ENCODE data around the gene OSBPL5.

Gene OSBPL5

GRCh38 chr11:3109434-3109833, 55.7 kb downstream of the OSBPL5 start:
- H3F3A ChIP-seq (ENCODE audit: low read depth): no peaks in the 10 kb centered on the region
- H2AFZ ChIP-seq (ENCODE audit: low read length): no peak overlapping the region
- no peak overlapping the region for H3K9ac ChIP-seq (ENCODE audit: low read depth, low read length, poor library complexity, severe bottlenecking)
- no peaks in the 10 kb centered on the region for H4K20me1 ChIP-seq (ENCODE audit: insufficient read depth, low read length, poor library complexity, severe bottlenecking)
- 0 out of 2 replicates have a peak, but pooled peaks cover 3% of the 10 kb centered on the region for H3K9me3 ChIP-seq (ENCODE audit: insufficient read depth, low read depth, low read length)
- no peaks in the 10 kb centered on the region for H3K79me2 ChIP-seq (ENCODE audit: insufficient read depth, low read length)
- no peak overlapping the region for H3K4me3 ChIP-seq (ENCODE audit: low read length, poor library complexity, severe bottlenecking)
- TF ChIP-seq EZH2phosphoT487 (IDR thresholded peaks at IDR 0.05; ENCODE audit: borderline replicate concordance) (no peak), CTCF (conservative IDR thresholded peaks at IDR 0.05; ENCODE audit: low read length) (no peak)
- no peak overlapping the region for H3K4me2 ChIP-seq (ENCODE audit: low read depth, low read length, poor library complexity, severe bottlenecking)
- no peaks in the 10 kb centered on the region for H3K9me2 ChIP-seq (replicated peaks; ENCODE audit: low read depth, low read length)
- H3K27me3 ChIP-seq (ENCODE audit: insufficient read depth, low read length, poor library complexity, severe bottlenecking): no peaks in the 10 kb centered on the region
- no peaks in the 10 kb centered on the region; the same call in 1 of the 2 replicates for H3K36me3 ChIP-seq (ENCODE audit: insufficient read depth, low read length)
- peaks cover 13% of the 10 kb centered on the region for H3K4me1 ChIP-seq (ENCODE audit: insufficient read depth, low read length, poor library complexity, severe bottlenecking)

GRCh38 chr11:3108183-3108721, 56.9 kb downstream of the OSBPL5 start:
- Histone ChIP-seq H3K27me3 (ENCODE audit: insufficient read depth, low read length, poor library complexity, severe bottlenecking) (no peaks in the 10 kb centered on the region), H3K36me3 (ENCODE audit: insufficient read depth, low read length) (no peaks in the 10 kb centered on the region; the same call in 1 of the 2 replicates), H3K4me3 (ENCODE audit: low read length, poor library complexity, severe bottlenecking) (no peak overlapping the region), H3K9me2 (replicated peaks; ENCODE audit: low read depth, low read length) (no peaks in the 10 kb centered on the region), H4K20me1 (ENCODE audit: insufficient read depth, low read length, poor library complexity, severe bottlenecking) (no peaks in the 10 kb centered on the region), H3K79me2 (ENCODE audit: insufficient read depth, low read length) (no peaks in the 10 kb centered on the region), H3F3A (ENCODE audit: low read depth) (no peaks in the 10 kb centered on the region), H2AFZ (ENCODE audit: low read length) (no peak overlapping the region), H3K9ac (ENCODE audit: low read depth, low read length, poor library complexity, severe bottlenecking) (no peak overlapping the region), H3K4me2 (ENCODE audit: low read depth, low read length, poor library complexity, severe bottlenecking) (no peak overlapping the region), H3K4me1 (ENCODE audit: insufficient read depth, low read length, poor library complexity, severe bottlenecking) (peaks cover 13% of the 10 kb centered on the region), H3K9me3 (ENCODE audit: insufficient read depth, low read depth, low read length) (no peaks in the 10 kb centered on the region)
- TF ChIP-seq CTCF (conservative IDR thresholded peaks at IDR 0.05; ENCODE audit: low read length) (no peak), EZH2phosphoT487 (IDR thresholded peaks at IDR 0.05; ENCODE audit: borderline replicate concordance) (no peak)

- Histone ChIP-seq H3K79me2 (ENCODE audit: insufficient read depth, low read length) (no peaks in the 10 kb centered on the region), H3F3A (ENCODE audit: low read depth) (no peaks in the 10 kb centered on the region), H3K9ac (ENCODE audit: low read depth, low read length, poor library complexity, severe bottlenecking) (no peak overlapping the region), H3K9me2 (replicated peaks; ENCODE audit: low read depth, low read length) (no peaks in the 10 kb centered on the region), H3K36me3 (ENCODE audit: insufficient read depth, low read length) (no peaks in the 10 kb centered on the region; the same call in 1 of the 2 replicates), H3K4me1 (ENCODE audit: insufficient read depth, low read length, poor library complexity, severe bottlenecking) (peaks cover 12% of the 10 kb centered on the region), H3K4me3 (ENCODE audit: low read length, poor library complexity, severe bottlenecking) (no peak overlapping the region), H3K9me3 (ENCODE audit: insufficient read depth, low read depth, low read length) (no peaks in the 10 kb centered on the region), H4K20me1 (ENCODE audit: insufficient read depth, low read length, poor library complexity, severe bottlenecking) (no peaks in the 10 kb centered on the region), H3K4me2 (ENCODE audit: low read depth, low read length, poor library complexity, severe bottlenecking) (no peak overlapping the region), H2AFZ (ENCODE audit: low read length) (no peak overlapping the region), H3K27me3 (ENCODE audit: insufficient read depth, low read length, poor library complexity, severe bottlenecking) (no peaks in the 10 kb centered on the region)
- TF ChIP-seq EZH2phosphoT487 (IDR thresholded peaks at IDR 0.05; ENCODE audit: borderline replicate concordance) (no peak), CTCF (conservative IDR thresholded peaks at IDR 0.05; ENCODE audit: low read length) (no peak)
Observed at GRCh38 chr11:3107608-3108182, 57.4 kb downstream of the OSBPL5 start.

All from Loucy (cell line).